Stimulated activated CD8-positive, alpha-beta memory T cell treated with anti-CD3 and anti-CD28 coated beads, Interleukin-7, amount 100 ng/mL, for 1 hour (primary cell): ENCODE measurements around the gene CALML6.

Experiments
- DNase-seq, 2 donors: peaks; one replicate each; pipeline ENCODE4 v3.0.0-alpha.2; 2020; ENCODE audit warnings: low read depth in 2 of 2

CALML6 gene

GRCh38 chr1:1892079-1892762 lies 22.8 kb upstream of the CALML6 start:
- no peak for DNase-seq

DNA sequence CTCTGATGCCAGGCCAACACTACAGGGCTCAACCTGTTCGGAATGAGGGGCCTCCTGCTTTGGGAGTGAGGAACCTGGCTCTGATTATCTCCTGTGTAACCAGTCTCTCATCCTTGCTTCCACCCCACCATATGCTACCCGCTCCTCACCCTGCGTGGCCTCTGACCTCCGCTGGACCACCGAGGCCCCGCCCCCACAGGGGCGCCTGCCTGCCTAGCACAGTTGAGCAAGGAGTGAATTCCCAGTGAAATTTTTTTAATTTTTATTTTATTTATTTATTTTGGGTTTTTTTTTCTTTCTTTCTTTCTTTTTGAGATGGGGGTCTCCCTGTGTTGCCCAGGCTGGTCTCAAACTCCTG lies 22.3 kb upstream of the CALML6 start:
- no peak for DNase-seq

DNA sequence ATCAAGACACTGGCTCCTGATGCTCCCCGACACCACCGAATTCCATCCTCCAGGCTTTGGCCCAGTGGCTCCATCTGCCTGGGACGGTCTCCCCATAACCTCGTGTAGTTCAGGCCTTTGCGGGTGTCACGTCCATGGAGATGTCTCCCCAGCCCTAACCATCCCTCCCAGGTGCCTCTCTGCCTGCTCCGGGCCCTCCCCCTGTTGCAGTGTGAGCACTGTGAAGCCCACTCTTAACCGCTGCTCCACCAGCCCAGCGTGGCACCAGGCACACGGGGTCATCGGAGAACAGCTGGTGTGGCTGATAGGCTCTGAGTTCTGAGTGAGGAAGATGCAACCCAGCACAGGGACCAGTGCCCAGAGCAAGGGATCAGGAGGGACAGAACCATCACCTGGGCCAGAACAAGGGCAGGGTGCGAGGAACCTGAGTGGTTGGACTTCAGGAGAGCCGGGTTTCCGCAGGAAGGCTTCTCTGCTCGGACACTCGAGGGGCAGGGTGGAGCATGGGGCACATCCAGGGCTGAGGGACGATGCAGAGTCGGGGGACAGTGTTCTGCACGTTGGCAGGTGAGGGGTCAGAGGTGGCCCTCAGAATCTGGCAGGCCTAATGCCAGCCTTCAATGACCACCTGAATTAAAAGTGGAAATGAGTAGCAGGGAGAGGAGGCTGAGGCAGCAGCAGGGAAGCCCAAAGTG lies 21.6 kb upstream of the CALML6 start:
- no peak for DNase-seq

- DNase-seq: no peak
These were observed 21.1 kb upstream of the CALML6 start for GRCh38 chr1:1893997-1894353.

DNA sequence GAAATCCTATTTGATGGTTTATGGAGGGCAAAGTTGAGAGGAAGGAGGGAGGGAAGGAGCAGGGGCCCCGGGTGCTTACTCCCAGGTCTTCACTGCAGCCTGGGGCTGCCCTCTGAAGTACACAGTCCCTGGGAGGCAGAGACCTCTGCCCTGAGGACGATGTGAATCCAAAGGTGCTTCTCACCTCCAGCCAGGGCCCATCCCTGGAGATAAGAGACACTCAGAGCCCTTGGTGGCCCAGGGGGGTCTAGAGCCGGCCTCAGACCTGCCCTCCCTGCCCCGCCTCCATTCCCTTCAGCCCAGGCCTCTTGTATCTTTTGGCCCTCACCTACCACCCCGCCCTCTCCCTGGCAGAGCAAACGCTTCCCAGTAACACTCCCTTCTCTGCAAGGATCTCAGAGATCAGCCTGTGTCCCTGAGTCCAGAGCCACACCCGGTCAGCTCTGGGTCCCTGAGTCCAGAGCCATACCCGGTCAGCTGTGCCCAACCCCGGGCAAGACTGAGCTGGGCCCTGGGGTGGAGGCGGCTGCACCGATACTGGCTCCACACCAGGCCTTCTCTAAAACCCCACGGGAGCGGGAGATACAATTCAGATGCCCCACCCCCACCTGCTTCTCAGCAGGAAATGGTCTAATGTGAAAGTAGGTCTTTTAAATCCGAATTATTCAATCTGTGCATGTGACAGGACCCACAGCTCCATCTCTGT lies 20.6 kb upstream of the CALML6 start:
- no peak for DNase-seq

DNA sequence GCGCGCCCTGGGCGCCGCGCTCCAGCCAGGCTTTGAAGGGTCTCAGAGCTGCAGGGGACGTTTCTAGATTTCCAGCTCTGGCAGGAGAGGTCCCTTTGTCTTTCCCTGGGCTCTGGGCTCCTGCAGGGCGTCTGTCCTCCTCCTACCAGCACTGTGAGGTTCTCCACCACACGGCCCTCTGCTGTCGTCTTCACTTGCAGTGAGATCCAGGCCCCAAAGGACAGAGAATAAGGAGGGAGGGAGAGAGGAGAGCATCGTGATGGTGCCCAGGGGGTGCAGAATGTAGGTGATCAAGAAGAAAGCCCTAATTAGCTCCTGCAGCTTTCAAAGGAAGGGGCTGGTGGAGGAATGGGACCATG lies 20.0 kb upstream of the CALML6 start:
- DNase-seq: no peak

- no peak for DNase-seq
These were observed 19.4 kb upstream of the CALML6 start for GRCh38 chr1:1895456-1896336.

GRCh38 chr1:1898246-1898933 lies 16.7 kb upstream of the CALML6 start:
- no peak for DNase-seq

DNA sequence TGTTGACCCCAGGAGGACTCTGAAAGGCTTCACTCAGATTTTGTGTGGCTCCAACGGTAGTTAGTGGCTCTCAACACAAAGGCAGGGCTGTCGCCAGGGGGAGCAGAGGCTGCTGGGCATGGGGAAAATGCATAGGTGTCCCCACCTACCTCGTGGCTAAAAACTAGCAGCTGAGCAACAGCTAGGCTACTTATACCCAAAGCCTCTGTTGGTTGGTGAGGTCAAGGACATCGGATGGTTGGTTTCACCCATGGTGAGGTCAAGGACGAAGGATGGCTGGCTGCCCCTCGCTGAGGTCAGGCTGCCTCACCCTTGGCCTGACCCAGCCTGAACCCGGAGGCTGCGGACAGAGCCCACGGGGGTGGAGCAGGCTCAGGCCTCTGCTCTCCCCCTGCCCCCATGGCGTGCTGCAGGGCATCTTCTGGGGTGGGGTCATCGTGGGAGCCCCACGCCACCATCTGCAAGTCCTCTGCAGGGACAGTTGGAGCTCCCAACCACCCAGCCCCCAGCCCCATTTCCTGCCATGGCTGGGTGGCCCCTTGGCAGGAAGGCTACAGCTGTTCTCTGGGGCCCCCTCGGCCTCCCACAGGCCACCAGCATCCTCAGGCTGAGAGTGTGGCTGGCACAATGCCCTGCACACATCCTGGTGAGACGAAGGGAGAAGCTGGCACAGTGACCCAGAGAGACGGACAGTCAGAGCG lies 15.6 kb upstream of the CALML6 start:
- no peak for DNase-seq

- no peak for DNase-seq
These were observed 15.1 kb upstream of the CALML6 start for GRCh38 chr1:1899967-1900327.

- no peak for DNase-seq
These were observed 14.0 kb upstream of the CALML6 start for GRCh38 chr1:1900883-1901640.

DNA sequence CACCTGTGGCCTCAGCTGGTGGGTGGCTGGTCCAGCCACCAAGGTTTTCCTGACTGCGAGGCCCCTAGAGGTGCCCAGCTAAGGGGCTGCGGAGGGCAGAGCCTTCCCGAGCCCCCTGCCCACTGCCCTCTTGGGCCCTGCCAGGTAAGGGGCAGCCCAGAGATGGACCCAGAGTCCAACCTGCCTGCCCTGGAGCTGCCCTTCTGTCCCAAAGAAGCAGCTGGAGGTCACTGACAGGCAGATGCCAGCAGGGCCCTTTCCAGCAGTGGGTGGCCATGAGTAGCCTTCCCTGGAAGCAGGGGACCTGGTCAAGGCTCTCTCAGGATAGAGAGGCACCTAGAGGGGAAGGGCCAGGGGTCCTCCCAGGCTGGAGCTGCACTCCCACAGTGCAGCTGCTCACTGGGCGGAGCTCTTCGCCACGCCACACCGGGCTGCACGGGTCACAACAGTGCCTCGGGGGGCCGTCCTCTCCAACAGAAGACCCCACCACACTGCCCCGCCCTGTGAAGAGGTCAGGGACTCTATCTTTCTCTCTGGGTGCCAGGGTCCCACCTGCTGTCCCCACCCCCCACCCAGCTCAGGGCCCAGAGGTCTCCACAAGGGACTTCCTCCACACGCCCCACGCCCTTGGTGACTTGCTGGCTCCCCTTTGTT lies 13.3 kb upstream of the CALML6 start:
- DNase-seq: no peak

GRCh38 chr1:1903224-1903623 lies 11.8 kb upstream of the CALML6 start:
- no peak for DNase-seq

DNA sequence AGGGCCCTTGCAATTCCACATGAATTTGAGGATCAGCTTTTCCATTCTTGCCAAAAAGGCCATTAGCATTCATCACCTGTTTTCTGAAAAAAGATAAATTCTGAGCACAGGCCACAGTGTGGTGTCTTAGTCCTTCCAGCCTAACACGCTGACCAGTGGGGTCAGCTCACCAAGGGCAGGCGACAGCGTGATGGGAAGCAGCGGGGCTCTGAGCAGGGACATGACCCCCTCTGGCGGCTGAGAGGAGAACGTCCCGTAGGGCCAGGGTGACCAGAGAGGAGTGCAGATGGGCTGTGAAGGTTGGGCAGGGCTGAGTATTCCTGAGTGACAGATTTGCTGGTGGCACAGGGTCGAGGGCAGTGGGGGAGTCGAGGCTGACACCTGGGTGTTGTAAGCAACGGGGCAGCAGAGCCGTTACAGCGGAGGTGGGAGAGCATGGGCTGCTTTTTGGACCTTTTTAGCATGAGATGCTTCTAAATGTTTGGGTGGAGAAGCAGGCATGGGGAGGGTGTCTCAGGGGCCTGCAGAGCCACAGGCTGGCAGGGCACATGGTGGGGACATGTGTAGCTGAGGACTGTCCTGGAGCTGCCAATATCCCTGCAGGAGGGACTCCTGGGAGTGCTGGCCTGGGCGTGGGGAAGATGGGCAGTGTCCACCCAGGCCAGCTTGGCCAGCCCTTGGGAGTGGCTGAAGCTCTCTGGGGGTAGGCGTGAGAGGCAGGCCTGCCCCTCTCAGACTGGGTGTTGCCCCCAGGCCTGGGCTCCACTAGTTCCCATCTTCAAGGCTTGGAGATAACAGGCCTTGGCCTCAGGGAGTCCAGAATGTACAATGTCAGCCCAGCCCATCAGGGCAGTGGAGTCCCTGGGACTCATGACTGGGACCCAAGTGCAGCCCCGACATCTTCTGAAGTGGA lies 8.6 kb upstream of the CALML6 start:
- peak in 1 of 2 donors; percentile 36 for DNase-seq

DNA sequence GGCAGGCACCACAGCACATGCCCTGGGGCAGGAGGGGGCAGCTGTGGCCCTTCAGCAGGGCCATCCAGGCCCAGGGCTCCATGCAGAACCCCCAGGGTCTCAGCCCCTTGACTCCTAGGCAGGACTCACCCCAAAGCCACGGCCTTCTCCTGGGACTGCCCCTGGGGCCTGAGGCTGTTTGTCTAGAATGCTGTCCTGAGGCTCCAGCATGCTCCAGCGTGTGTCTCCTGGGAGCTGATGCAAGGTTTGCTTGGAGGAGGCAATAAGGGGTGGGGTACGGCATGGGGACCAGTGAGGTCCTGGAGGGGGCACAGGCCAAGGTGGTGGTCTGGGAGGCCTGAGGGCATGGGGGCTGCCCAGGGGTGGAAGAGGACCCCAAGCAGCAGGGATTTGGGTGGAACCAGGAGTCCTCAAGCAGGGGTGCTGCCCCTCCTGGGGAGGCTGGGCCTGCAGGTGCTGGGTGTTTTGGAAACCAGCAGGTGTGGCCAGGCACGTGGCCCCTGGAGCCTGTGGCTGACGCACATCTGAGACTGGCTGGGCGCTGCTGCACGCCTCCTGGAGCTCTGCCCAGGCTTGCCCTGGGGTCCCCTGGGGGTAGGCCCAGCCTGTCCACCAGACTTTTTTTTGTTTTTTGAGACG lies 7.8 kb upstream of the CALML6 start:
- no peak for DNase-seq

DNA sequence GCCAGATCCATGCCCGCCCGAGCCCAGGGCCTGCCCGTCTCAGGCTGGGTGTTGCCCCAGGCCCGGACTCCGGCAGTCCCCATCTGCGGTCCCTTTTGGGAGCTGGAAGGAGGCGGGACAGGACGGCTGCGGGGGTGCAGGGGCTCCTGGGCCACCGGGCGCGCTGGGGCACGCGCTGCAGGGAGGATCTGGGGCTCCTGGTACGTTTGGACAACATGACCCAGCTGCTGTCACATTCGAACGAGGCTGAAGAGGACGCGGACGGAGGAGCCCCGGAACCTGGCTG lies 6.6 kb upstream of the CALML6 start:
- DNase-seq: no peak

DNA sequence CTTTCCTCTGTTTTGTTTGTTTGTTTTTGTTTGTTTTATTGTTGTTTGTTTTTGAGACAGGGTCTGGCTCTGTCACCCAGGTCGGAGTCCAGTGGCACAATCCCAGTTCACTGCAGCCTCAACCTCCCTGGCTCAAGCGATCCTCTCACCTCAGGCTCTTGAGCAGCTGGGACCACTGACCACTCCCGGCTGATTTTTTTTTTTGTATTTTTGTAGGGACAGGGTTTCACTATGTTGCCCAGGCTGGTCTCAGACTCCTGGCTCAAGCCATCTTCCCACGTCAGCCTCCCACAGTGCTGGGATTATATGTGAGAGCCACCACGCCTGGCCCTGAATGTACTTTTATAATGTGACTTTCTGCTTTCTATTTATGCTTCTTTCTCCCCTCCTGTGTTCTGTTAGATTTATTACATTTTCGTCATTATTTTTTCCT lies 5.0 kb upstream of the CALML6 start:
- DNase-seq: no peak

- no peak for DNase-seq
These were observed 4.3 kb upstream of the CALML6 start for GRCh38 chr1:1910651-1911331.
